ENCODE data around the gene CSRNP3.
"Not testable (repeated sequence)": the region's sequence is repeated elsewhere in the genome, so short reads cannot be mapped to it uniquely, and the experiment has no call there.

CSRNP3 gene

GRCh38 chr2:165547900-165548299 lies 78.4 kb downstream of the CSRNP3 start:
- DNase-seq = no peak

- DNase-seq = no peak
Measured at GRCh38 chr2:165549619-165550018, 80.1 kb downstream of the CSRNP3 start.

- DNase-seq = no peak
Measured at GRCh38 chr2:165558832-165559231, 89.3 kb downstream of the CSRNP3 start.

- DNase-seq = no peak
Measured at GRCh38 chr2:165560377-165560988, 91.0 kb downstream of the CSRNP3 start.

GRCh38 chr2:165561516-165561915 lies 92.0 kb downstream of the CSRNP3 start:
- no peak for DNase-seq

GRCh38 chr2:165562233-165562632 lies 92.7 kb downstream of the CSRNP3 start:
- DNase-seq = no peak

- DNase-seq = no peak
Measured at GRCh38 chr2:165563468-165564225, 94.1 kb downstream of the CSRNP3 start.

- DNase-seq = no peak
Measured at GRCh38 chr2:165566008-165566407, 96.5 kb downstream of the CSRNP3 start.

GRCh38 chr2:165567273-165567672 lies 97.8 kb downstream of the CSRNP3 start:
- DNase-seq = no peak

GRCh38 chr2:165568361-165568760 lies 98.9 kb downstream of the CSRNP3 start:
- no peak for DNase-seq

- DNase-seq = no peak
Measured at GRCh38 chr2:165571477-165571876, 102.0 kb downstream of the CSRNP3 start.

GRCh38 chr2:165572151-165572550 lies 102.7 kb downstream of the CSRNP3 start:
- no peak for DNase-seq

GRCh38 chr2:165573534-165574461 lies 104.3 kb downstream of the CSRNP3 start:
- DNase-seq = no peak

GRCh38 chr2:165575044-165575615 lies 105.6 kb downstream of the CSRNP3 start:
- no peak for DNase-seq

- no peak for DNase-seq
Measured at GRCh38 chr2:165576409-165577154, 107.1 kb downstream of the CSRNP3 start.

GRCh38 chr2:165582409-165582808 lies 112.9 kb downstream of the CSRNP3 start:
- no peak for DNase-seq

GRCh38 chr2:165582863-165583506 lies 113.5 kb downstream of the CSRNP3 start:
- DNase-seq = no peak

- no peak for DNase-seq
Measured at GRCh38 chr2:165584126-165584654, 114.7 kb downstream of the CSRNP3 start.

- DNase-seq = no peak
Measured at GRCh38 chr2:165586019-165586418, 116.5 kb downstream of the CSRNP3 start.

GRCh38 chr2:165587335-165587938 lies 117.9 kb downstream of the CSRNP3 start:
- DNase-seq = no peak

- not testable (repeated sequence) for DNase-seq
Measured at GRCh38 chr2:165590999-165591398, 121.5 kb downstream of the CSRNP3 start.

Data from stimulated activated CD8-positive, alpha-beta memory T cell treated with anti-CD3 and anti-CD28 coated beads, Interleukin-4, amount 100 ng/mL, for 48 hours (primary cell).